Endometrial microvascular endothelial cells (primary cell): Measurements from ENCODE around the gene ATOH1. TPM values are rescaled to one million over a fixed set of nuclear protein-coding genes. Genes with fewer than 3 reads are reported as not detected.

Experiments
- in situ Hi-C: cut with HindIII; loops from 2 replicates; pipeline ENCODE4 v1.10.0; 2017; ENCODE audit warnings: low sequenced_read_pairs, low pct_unique_long_range_greater_than_20kb; ENCODE audit errors: inconsistent ontology term
- total RNA-seq: library from RNA; depleted of rRNA; stranded (reverse); fragments of >200 nt; gene quantifications from one replicate; pipeline ENCODE4 v1.2.3, GENCODE V29; 2015; ENCODE audit errors: inconsistent ontology term

Gene ATOH1
- total RNA-seq = not detected

GRCh38 chr4:93828332-93828994 lies at the start of gene ATOH1:
Gene ATOH1 (plus strand): TSS chr4:93828753. CDS start chr4:93828927, 174 bp downstream.
- in situ Hi-C loops = no loop called here

GRCh38 chr4:93779228-93779627 lies 49.3 kb upstream of the ATOH1 start:
- in situ Hi-C loops = no loop called here

GRCh38 chr4:93780080-93780479 lies 48.5 kb upstream of the ATOH1 start:
- in situ Hi-C loops = no loop called here

GRCh38 chr4:93781198-93781597 lies 47.4 kb upstream of the ATOH1 start:
- in situ Hi-C loops = no loop called here

GRCh38 chr4:93786149-93786548 lies 42.4 kb upstream of the ATOH1 start:
- in situ Hi-C loops = no loop called here

- in situ Hi-C loops = no loop called here
Measured at GRCh38 chr4:93788712-93789111, 39.8 kb upstream of the ATOH1 start.

GRCh38 chr4:93791570-93792195 lies 36.9 kb upstream of the ATOH1 start:
- in situ Hi-C loops = no loop called here

GRCh38 chr4:93802045-93802444 lies 26.5 kb upstream of the ATOH1 start:
- in situ Hi-C loops = no loop called here

- in situ Hi-C loops = no loop called here
Measured at GRCh38 chr4:93809773-93810172, 18.8 kb upstream of the ATOH1 start.

GRCh38 chr4:93810340-93810992 lies 18.1 kb upstream of the ATOH1 start:
- in situ Hi-C loops = no loop called here

- in situ Hi-C loops = no loop called here
Measured at GRCh38 chr4:93813092-93813491, 15.5 kb upstream of the ATOH1 start.

GRCh38 chr4:93814141-93814540 lies 14.4 kb upstream of the ATOH1 start:
- in situ Hi-C loops = no loop called here

GRCh38 chr4:93814722-93815121 lies 13.8 kb upstream of the ATOH1 start:
- in situ Hi-C loops = no loop called here

- in situ Hi-C loops = no loop called here
Measured at GRCh38 chr4:93825551-93826216, 2.9 kb upstream of the ATOH1 start.

- in situ Hi-C loops = no loop called here
Measured at GRCh38 chr4:93827272-93827947, 1.1 kb upstream of the ATOH1 start.

GRCh38 chr4:93828995-93829819 lies 654 bp downstream of the ATOH1 start:
- in situ Hi-C loops = no loop called here

- in situ Hi-C loops = no loop called here
Measured at GRCh38 chr4:93829820-93830687, 1.5 kb downstream of the ATOH1 start.
